NT2/D1 (cell line): ENCODE data around the gene RBPMS2.

Experiments
- DNase-seq: peaks from one replicate; pipeline ENCODE4 v3.0.0-alpha.2; 2011; ENCODE audit warnings: low read depth, low spot score
- H3K27me3 ChIP-seq: 2 replicates; pipeline ENCODE4 v1.6.0; 2011; ENCODE audit warnings: mild to moderate bottlenecking; ENCODE audit not compliant: insufficient read length, insufficient read depth
- H3K36me3 ChIP-seq: 2 replicates; pipeline ENCODE4 v1.6.1; 2011; ENCODE audit warnings: mild to moderate bottlenecking, low read length, mixed read lengths; ENCODE audit not compliant: insufficient read depth, insufficient read length
- H3K4me1 ChIP-seq: 2 replicates; pipeline ENCODE4 v1.5.1; 2011; ENCODE audit not compliant: insufficient read depth, insufficient read length
- H3K4me3 ChIP-seq: 2 replicates; pipeline ENCODE4 v1.5.1; 2011; ENCODE audit warnings: low read depth; ENCODE audit not compliant: insufficient read length
- H3K9ac ChIP-seq: 2 replicates; pipeline ENCODE4 v1.6.0; 2011; ENCODE audit warnings: low read depth; ENCODE audit not compliant: insufficient read length
- H3K9me3 ChIP-seq: 2 replicates; pipeline ENCODE4 v1.5.1; 2011; ENCODE audit warnings: mild to moderate bottlenecking, low read length; ENCODE audit not compliant: insufficient read depth
- SUZ12 ChIP-seq: IDR thresholded peaks from 2 replicates; pipeline ENCODE4 v1.6.1; 2011; ENCODE audit not compliant: insufficient read length, insufficient read depth; ENCODE audit errors: extremely low read depth
- YY1 ChIP-seq: IDR thresholded peaks from 2 replicates; pipeline ENCODE4 v1.6.1; 2011; ENCODE audit not compliant: insufficient read length, insufficient read depth
- ZNF274 ChIP-seq: IDR thresholded peaks from 2 replicates; pipeline ENCODE4 v1.6.1; 2011; ENCODE audit warnings: mild to moderate bottlenecking, low read depth, low read length

The RBPMS2 gene

DNA sequence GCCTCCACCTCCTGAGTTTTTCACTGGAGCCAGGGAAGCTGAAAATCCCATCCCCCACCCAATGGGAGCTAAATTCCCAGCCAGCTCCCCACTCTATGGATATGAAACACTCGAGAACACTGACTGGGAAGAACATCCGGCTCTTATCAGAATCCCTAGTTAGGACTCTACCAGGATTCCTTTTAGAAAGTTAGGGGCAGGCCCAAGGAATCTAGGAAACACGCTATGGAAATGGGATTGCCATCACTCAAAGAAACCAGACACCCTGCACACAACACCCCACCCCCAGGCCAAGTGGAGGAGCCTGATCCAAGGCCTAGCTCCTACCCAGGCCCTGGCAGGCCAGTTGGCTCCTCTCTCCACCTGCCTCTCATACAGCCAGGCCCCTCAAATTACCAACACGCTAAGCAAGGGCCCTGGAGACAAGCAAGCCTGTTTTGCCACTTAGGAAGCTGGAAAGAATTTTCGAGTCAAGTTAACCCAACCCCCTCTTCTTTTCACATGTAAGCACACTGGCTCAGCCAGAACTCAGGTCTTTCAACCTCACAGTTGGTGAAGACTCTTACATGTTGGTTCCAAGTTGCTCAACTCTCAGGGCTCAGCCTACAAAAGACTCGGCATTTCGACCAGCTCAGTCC is 75.5 kb downstream of the RBPMS2 start:
- DNase-seq: peak; percentile 80
- H3K4me1 ChIP-seq: no peaks in the 10 kb centered on the region

DNA sequence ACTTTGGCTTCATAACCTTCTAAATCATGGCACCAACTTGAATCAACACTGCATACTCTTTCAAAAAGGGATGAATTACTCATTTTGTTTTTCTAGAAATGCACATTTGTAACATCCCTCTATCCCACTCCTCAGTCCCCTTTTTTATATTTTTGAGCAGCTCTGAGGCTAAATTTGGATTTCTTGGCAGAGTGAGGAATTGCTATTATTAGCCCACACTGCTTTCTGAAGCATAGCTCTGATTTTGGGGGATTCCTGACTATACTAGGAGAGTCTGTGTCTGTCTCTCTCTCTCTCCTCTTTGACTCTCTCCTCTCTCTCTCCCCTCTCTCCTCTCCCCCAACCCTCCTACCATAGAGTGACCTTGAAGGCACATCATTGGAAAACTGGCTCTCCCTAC is 76.6 kb downstream of the RBPMS2 start:
- TF ChIP-seq SUZ12 (no peak), YY1 (no peak), ZNF274 (no peak)
- Histone ChIP-seq H3K4me3 (peak overlapping the region; percentile 53), H3K27me3 (no peaks in the 10 kb centered on the region), H3K9me3 (no peaks in the 10 kb centered on the region), H3K36me3 (peaks cover 25% of the 10 kb centered on the region), H3K4me1 (no peaks in the 10 kb centered on the region), H3K9ac (no peak overlapping the region)
- DNase-seq: no peak

More for the DNA sequence above, 75.5 kb downstream of the RBPMS2 start:
- Histone ChIP-seq H3K36me3 (peaks cover 22% of the 10 kb centered on the region), H3K4me3 (peak overlapping the region; percentile 53), H3K9ac (peak overlapping the region; percentile 70), H3K27me3 (no peaks in the 10 kb centered on the region), H3K9me3 (no peaks in the 10 kb centered on the region)
- TF ChIP-seq ZNF274 (no peak), YY1 (no peak), SUZ12 (no peak)

DNA sequence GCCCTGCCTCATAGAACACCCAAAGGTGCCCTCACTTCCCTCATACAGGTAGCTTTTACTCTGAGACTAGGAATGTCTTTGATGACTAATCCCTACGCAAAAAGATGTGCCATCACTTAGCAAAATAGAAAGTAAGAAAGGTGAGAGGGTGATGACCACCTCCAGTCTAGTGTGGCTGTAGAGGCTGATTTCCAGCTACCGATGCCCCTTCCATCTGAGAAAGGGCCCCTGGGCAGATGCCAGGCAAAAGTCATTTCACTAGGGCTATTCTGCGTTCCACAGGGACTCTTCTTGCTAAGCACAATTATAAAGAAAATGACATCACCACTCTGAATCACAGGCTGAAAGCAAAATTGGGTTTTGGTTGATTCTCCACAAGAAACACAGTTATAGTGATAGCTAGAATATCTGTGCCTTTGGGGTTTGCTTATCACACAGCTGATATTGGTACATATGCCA is 77.4 kb downstream of the RBPMS2 start:
- H3K4me3 ChIP-seq: no peak overlapping the region
- no peaks in the 10 kb centered on the region for H3K4me1 ChIP-seq

DNA sequence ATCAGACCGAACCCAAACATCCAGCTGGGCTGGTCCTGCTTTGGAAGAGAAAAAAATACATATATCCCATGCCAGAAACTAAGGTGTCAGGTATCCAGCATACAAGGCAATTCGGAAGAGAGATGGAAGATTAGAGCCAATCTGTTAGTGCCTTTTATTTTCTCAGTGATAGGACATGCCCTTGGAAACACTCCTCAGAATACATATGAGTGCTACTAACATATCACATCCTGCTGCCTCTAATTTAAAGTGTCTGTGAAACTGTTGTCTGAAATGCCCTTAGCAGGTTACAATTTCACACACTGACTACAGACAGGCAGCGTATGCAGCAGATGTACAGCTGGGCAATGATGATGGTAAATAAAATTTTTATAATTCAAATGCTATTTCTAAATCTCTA is 78.9 kb downstream of the RBPMS2 start:
- H3K9me3 ChIP-seq: no peaks in the 10 kb centered on the region
- H3K4me3 ChIP-seq: no peak overlapping the region
- no peaks in the 10 kb centered on the region for H3K4me1 ChIP-seq
- no peaks in the 10 kb centered on the region for H3K27me3 ChIP-seq
- no peak overlapping the region for H3K9ac ChIP-seq
- TF ChIP-seq YY1 (no peak), ZNF274 (no peak), SUZ12 (no peak)
- H3K36me3 ChIP-seq: peaks cover 44% of the 10 kb centered on the region
- DNase-seq: no peak

More for the DNA sequence above, 77.4 kb downstream of the RBPMS2 start:
- H3K9ac ChIP-seq: no peak overlapping the region
- TF ChIP-seq ZNF274 (no peak), SUZ12 (no peak), YY1 (no peak)
- H3K27me3 ChIP-seq: no peaks in the 10 kb centered on the region
- peaks cover 34% of the 10 kb centered on the region for H3K36me3 ChIP-seq
- DNase-seq: no peak
- no peaks in the 10 kb centered on the region for H3K9me3 ChIP-seq

DNA sequence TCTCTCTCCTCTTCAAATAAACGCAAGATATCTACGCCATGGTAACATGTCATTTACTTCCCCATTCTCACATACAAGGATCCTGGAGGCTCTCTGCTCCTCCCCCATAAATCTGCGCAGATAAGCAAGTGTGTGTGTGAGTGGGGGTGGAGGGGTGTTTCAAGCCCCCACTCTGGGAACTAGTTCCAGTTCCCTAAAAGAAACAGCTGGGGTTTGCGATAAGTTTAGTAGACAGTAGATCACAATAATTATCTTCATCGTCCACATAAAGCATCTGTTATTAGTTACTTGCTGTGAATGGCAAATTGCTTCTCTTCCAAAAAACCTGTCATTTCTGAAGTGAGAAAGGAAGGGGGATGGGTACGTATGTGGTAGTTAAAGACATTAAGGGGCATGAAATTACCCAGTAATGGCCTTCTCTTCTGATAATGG is 79.8 kb downstream of the RBPMS2 start:
- Histone ChIP-seq H3K4me3 (no peak overlapping the region), H3K27me3 (no peaks in the 10 kb centered on the region), H3K9me3 (no peaks in the 10 kb centered on the region), H3K36me3 (peaks cover 53% of the 10 kb centered on the region), H3K9ac (no peak overlapping the region), H3K4me1 (peaks cover under 1% of the 10 kb centered on the region)
- DNase-seq: no peak
- TF ChIP-seq YY1 (no peak), SUZ12 (no peak)

DNA sequence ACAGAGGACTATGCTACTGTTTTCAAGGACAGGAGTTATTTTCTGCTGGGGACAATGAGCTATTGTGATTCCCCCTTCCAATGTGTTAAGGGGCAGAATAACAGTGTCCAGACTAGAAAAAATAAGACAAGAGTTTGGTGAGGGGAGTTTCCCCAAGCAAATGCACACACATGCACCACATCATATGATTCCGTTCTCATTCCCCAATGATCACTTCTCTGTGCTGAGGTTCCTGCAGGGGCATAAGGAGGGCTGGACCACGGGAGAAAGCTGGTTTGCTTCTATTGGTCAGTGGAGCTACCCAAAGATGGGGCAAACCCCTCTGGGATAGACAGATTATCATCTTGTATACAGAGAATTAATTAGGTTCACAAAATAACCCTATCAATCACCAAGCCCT is 80.6 kb downstream of the RBPMS2 start:
- H3K27me3 ChIP-seq: no peaks in the 10 kb centered on the region
- DNase-seq: no peak
- no peak for TF ChIP-seq YY1
- no peak for TF ChIP-seq SUZ12
- TF ChIP-seq ZNF274: no peak
- H3K36me3 ChIP-seq: peaks cover 61% of the 10 kb centered on the region
- H3K9ac ChIP-seq: no peak overlapping the region
- H3K4me3 ChIP-seq: no peak overlapping the region
- H3K9me3 ChIP-seq: no peaks in the 10 kb centered on the region
- peaks cover 2% of the 10 kb centered on the region for H3K4me1 ChIP-seq

DNA sequence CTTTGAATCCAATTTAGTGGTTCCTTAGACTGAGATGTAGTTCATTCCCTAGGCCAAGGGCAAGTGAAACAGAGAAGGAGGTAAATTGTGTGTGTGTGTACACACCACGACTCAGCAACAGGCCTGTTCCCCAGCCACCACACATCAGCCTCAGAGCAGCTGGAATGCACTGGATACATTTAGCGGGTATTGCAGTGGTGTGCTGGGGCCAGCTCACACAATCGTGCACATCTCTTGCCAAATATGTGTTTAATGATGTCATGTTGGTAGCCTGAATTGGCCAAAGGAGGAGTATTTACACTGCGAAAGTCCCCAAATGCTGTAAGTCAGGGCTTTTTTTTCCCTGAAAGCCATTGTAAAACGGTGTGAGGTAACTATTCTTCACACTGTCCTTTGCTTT is 82.3 kb downstream of the RBPMS2 start:
- peaks cover 6% of the 10 kb centered on the region for H3K4me1 ChIP-seq
- no peaks in the 10 kb centered on the region for H3K9me3 ChIP-seq

More for the DNA sequence above, 82.3 kb downstream of the RBPMS2 start:
- no peak for DNase-seq
- Histone ChIP-seq H3K9ac (no peak overlapping the region), H3K4me3 (no peak overlapping the region), H3K36me3 (peaks cover 73% of the 10 kb centered on the region), H3K27me3 (no peaks in the 10 kb centered on the region)
- TF ChIP-seq YY1 (no peak), ZNF274 (no peak), SUZ12 (no peak)
